Measurements from ENCODE around the gene MMP23B.
A peak's percentile ranks its signal among the peaks of the same experiment; 100 is the strongest.

The MMP23B gene

DNA sequence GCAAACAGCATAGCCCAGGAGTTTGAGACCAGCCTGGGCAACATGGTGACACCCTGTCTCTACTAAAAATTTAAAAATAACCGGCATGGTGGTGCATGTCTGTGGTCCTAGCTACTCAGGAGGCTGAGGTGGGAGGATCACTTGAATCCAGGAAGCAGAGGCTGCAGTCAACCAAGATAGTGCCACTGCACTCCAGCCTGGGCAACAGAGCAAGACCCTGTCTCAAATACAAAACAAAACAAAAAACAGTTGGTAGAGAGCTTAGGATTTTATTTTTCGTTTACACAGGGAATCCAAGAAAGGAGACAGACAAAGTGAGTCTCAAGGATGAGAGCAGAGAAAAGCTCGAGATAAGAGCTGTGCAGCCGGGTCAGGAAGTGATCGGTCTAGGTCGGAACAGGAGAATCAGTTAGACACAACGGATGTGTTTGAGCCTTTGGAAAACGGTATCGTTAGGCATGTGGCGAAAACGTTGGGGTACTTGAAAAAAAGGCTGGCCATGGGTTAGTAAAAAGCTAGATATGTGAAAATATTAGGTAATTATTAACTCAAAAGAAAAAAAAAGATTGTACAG, 18.4 kb upstream of the MMP23B start:
- ATAC-seq (no peak), DNase-seq (ENCODE audit: low spot score in 2 of 2) (no peak)
- Mint-ChIP-seq H3K36me3 (peaks cover 36% of the 10 kb centered on the region), H3K4me3 (peak overlapping the region; percentile 97), H3K27ac (peak overlapping the region; percentile 97), H3K9me3 (no peaks in the 10 kb centered on the region), H3K4me1 (peaks cover 19% of the 10 kb centered on the region)

DNA sequence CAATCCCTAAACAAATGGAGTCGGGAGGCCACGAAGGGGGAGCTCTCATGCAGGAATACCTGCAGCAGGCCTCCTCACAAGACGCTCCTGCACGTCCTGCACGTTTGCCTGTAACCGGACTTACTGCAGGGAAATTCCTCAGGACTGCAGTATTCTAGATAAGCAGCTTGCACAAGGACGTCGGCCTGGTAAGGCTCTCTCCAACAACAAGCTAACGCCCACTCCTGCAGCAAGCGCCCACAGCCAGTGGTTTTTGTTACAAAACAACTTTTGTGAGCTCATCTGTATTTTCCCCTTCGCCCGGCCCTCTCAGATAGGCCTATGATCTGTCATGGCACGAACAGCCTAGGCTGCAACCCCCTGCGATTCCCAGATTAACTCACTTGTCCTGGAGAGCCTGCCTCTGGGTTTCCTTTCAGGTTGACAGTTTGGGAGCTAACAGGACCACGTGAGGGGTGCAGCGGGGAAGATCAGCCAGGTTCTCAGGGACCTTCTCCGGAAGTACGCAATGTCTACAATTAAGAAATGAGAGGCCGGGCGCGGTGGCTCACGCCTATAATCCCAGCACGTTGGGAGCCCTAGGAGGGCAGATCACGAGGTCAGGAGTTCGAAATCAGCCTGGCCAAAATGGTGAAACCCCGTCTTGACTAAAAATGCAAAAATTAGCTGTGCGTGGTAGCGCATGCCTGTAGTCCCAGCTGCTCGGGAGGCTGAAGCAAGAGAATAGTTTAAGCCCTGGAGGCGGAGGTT, 17.6 kb upstream of the MMP23B start:
- H3K4me1 Mint-ChIP-seq, result peaks cover 19% of the 10 kb centered on the region
- peak overlapping the region; percentile 97 for H3K4me3 Mint-ChIP-seq
- peak overlapping the region; percentile 97 for H3K27ac Mint-ChIP-seq
- peak; percentile 14 for ATAC-seq
- H3K36me3 Mint-ChIP-seq, result peaks cover 36% of the 10 kb centered on the region
- no peaks in the 10 kb centered on the region for H3K9me3 Mint-ChIP-seq
- peak in 1 of 2 donors; percentile 67 for DNase-seq (ENCODE audit: low spot score in 2 of 2)

DNA sequence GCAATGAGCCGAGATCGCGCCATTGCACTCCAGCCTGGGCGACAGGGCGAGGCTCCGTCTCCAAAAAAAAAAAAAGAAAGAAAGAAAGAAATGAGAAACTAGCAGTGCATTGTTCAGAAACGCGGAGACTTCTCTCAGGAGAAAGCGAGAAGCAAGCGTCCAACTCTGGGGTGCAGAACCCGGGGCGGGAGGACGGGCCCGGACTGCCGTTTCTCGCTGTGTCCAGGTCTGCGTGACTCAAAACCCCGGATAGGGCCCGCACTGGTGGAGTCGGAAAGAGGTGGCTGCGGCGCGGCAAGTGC, 17.1 kb upstream of the MMP23B start:
- Mint-ChIP-seq H3K4me3 (peak overlapping the region; percentile 97), H3K9me3 (no peaks in the 10 kb centered on the region), H3K36me3 (peaks cover 36% of the 10 kb centered on the region), H3K4me1 (peaks cover 19% of the 10 kb centered on the region), H3K27ac (peak overlapping the region; percentile 97)
- no peak for DNase-seq (ENCODE audit: low spot score in 2 of 2)
- no peak for ATAC-seq

DNA sequence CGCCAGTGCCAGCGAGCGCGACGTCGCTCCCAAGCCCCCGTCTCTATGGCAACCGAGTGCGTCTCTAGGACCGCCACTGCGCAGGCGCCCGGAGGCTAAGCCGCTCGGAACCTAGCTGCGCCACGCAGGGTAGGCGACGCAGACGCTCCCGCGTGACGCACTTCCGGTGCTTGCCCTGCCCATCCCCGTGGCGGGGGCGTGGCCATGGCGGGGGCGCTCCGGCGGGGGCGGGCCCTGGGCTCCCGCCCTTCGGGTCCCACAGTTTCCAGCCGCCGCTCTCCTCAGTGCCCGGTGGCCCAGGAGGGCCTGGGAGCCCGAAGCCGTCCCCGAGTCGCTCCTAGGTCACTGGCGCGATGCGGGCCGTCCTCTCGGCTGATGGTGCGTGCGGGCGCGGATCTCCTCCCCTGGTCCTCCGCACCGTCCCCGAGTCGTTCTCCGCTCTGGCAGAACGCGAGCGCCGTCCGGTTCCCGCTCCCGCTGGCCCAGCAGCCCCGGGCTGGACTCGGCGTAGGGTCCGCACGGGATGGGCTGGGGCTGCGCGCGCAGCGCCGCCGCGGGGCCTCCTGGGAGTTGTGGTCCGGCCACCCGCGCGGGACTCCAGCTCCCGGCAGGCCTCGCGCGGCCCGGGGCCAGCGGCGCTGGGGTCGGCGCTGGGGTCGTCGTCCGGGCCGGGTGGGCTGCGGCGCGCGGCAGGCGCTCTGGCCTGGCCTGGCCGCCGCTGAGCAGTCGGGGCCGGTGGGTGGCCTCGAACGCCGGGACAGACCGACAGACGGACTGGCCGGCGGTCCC, 16.5 kb upstream of the MMP23B start, which contains the start of gene MIB2:
Gene MIB2, plus strand, starts transcription at position 245 of the 789 bp plus-strand sequence. CDS start 7,953 bp downstream, outside the sequence.
- Mint-ChIP-seq H3K27ac (peak within 1 kb of the TSS; percentile 97), H3K4me1 (peaks cover 19% of the 10 kb centered on the region), H3K4me3 (peak within 1 kb of the TSS; percentile 97), H3K36me3 (peaks cover 36% of the 10 kb centered on the region), H3K9me3 (no peaks in the 10 kb centered on the region)
- DNase-seq (ENCODE audit: low spot score in 2 of 2) (peak; percentile 98 to 99), ATAC-seq (peak; percentile 90)

DNA sequence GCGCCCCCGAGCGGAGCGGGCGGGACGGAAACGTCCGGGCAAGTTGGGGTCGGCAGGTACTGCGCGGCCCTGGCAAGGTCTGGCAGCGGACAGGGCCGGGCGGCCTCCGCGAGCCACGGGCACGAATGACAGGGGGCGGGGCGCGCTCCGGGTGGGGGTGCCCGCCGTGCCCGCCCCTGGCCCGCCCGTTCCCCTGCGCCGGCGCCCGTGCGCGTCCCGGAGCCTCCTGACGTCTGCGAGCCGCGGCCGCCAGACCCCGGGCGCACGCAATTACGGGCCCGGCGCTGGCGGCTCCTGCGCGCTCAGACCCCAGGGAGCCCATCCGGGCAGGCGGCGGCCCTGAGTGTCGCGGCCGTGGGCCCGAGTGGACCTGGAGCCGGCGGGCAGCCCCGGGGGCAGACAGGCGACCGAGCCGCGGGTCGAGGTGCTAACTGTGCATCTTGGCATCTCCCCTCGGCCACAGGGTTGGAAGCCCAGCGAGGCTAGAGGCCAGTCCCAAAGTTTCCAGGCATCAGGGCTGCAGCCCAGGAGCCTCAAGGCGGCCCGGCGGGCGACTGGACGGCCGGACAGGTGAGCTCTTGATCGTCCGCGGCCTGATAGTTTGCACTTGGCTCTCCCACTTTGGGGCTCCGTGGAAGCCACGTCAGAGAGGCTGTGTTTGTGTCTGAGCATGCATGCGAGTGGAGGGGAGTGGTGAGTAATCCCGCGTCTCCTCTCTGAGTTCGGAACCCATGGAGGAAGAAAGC, 15.8 kb upstream of the MMP23B start:
- DNase-seq (ENCODE audit: low spot score in 2 of 2), result no peak
- Mint-ChIP-seq H3K36me3 (peaks cover 36% of the 10 kb centered on the region), H3K4me3 (peak overlapping the region; percentile 97), H3K4me1 (peaks cover 19% of the 10 kb centered on the region), H3K27ac (no peak overlapping the region), H3K9me3 (no peaks in the 10 kb centered on the region)
- peak; percentile 28 for ATAC-seq

DNA sequence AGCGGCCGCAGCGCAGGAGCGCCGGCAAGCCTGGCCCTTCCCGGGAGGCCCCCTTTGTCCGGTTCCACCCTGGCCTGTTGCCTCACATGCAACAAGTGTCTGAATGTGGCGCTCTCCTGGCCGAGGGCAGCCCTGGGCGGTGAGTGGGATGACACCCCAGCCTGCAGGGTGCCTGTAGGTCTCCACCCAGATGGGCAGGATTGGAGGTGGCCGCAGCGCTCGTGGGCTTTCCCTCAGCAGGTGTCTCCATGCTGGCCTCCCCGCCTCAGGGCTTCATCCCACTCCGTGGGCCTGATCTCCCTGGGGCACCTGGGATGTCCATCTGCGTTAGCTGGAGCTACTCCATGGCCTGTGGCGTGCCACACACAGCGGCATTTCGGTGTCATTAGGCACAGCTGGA, 15.1 kb upstream of the MMP23B start:
- Mint-ChIP-seq H3K9me3 (no peaks in the 10 kb centered on the region), H3K4me1 (peaks cover 19% of the 10 kb centered on the region), H3K36me3 (peaks cover 36% of the 10 kb centered on the region), H3K27ac (no peak overlapping the region), H3K4me3 (peak overlapping the region; percentile 66)
- DNase-seq (ENCODE audit: low spot score in 2 of 2) (no peak), ATAC-seq (no peak)

DNA sequence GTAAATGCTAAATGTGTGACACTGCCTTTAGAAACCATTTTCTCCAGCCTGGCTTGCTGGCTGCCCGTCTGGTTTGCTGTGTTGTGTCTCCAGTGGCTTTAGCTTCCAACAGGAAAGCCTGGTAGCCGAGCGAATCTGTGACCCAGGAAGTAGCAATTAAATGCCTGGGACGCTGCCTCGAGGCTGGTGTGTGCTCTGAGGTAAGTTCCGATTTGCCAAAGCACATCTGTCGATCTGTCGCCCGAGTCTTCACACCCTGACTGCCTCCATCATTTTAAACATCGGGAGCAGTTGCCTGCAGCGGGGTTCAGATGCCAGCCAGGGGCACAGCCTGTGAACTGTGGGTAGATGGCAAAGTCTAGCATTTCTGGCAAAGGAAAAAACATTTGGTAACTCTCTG, 14.5 kb upstream of the MMP23B start:
- H3K4me1 Mint-ChIP-seq, result peaks cover 19% of the 10 kb centered on the region
- peaks cover 36% of the 10 kb centered on the region for H3K36me3 Mint-ChIP-seq
- H3K9me3 Mint-ChIP-seq, result no peaks in the 10 kb centered on the region
- ATAC-seq, result no peak
- peak overlapping the region; percentile 66 for H3K4me3 Mint-ChIP-seq
- DNase-seq (ENCODE audit: low spot score in 2 of 2), result no peak
- no peak overlapping the region for H3K27ac Mint-ChIP-seq

DNA sequence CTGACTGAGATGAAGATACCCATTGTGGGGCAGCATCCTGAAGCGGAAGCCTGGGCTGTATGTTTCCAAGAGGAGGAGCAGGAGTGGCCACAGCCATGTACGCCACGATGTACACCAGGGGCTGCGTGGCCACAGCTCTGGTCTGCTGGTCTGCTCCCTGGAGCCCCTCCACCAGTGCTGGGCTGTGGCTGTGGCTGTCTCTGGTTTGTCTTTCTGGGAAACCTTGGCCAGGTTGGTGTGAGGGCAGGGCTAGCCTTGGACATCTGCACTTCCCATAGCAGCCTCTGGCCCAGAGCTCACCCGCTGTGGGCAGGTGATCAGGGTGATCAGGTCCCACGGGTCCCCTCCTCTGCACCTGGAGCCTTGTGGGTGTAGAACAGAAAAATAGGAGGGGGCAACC, 14.0 kb upstream of the MMP23B start:
- peaks cover 36% of the 10 kb centered on the region for H3K36me3 Mint-ChIP-seq
- H3K9me3 Mint-ChIP-seq, result no peaks in the 10 kb centered on the region
- H3K27ac Mint-ChIP-seq, result peak overlapping the region; percentile 63
- ATAC-seq, result no peak
- peaks cover 19% of the 10 kb centered on the region for H3K4me1 Mint-ChIP-seq
- DNase-seq (ENCODE audit: low spot score in 2 of 2), result no peak
- peak overlapping the region; percentile 66 for H3K4me3 Mint-ChIP-seq

DNA sequence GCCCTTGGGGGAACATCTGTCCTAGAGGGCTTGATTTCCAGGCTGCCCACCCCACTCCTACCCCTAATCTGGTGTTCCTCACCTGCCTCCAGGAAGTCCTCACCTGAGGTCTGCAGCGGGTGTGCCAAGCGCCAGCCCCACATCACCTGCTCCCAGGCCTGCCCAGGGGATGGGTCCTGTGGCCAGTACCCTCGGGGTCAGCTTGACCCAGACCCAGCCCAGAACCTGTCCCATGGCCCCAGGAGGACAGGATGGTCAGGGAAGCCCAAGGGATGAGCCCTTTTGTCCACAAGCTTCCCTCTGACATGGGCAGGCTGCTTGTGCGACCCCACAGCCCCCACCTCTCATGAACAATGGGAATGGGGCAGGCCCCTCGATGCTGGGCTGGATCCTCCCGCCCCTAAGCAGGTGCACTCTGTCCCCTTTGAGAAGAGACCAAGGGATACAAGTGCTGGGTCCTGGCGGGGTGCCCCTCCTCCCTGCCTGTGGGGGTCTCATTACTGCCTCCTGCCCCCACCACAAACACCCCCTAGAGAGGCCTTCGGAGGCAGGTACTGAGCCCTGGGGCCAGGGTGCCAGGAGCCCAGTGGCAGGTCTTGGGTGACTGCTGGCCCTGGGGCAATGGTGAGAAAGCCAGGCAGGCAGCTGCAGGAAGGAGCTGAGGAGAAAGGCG, 13.4 kb upstream of the MMP23B start:
- peak overlapping the region; percentile 63 for H3K27ac Mint-ChIP-seq
- H3K9me3 Mint-ChIP-seq, result no peaks in the 10 kb centered on the region
- ATAC-seq (no peak), DNase-seq (ENCODE audit: low spot score in 2 of 2) (no peak)
- H3K4me3 Mint-ChIP-seq, result no peak overlapping the region
- peaks cover 36% of the 10 kb centered on the region for H3K36me3 Mint-ChIP-seq
- peaks cover 16% of the 10 kb centered on the region for H3K4me1 Mint-ChIP-seq

DNA sequence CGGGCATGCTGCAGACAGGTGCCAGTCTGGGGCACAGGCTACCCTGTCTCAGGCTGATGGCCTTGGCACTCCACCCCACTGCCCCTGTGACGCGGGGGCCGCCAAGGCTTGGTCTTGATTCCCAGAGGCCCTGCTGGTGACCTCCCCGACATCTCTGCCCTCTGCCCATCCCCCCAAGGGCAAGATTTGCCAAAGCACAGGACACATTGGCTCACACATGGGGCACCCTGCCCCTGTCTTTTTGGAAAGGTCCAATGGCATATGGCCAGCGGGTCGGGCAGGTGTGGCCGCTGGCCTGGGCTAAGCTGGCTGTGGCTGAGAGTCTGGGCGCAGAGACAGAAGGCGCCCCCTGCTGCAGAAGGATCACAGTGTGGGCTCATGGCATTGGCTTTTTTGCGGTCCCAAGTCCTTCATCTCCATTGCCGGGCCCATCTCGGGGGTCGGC, 12.0 kb upstream of the MMP23B start:
- ATAC-seq (no peak), DNase-seq (ENCODE audit: low spot score in 2 of 2) (no peak)
- H3K4me1 Mint-ChIP-seq, result peaks cover 7% of the 10 kb centered on the region
- no peak overlapping the region for H3K4me3 Mint-ChIP-seq
- no peak overlapping the region for H3K27ac Mint-ChIP-seq
- no peaks in the 10 kb centered on the region for H3K9me3 Mint-ChIP-seq
- H3K36me3 Mint-ChIP-seq, result peaks cover 24% of the 10 kb centered on the region

DNA sequence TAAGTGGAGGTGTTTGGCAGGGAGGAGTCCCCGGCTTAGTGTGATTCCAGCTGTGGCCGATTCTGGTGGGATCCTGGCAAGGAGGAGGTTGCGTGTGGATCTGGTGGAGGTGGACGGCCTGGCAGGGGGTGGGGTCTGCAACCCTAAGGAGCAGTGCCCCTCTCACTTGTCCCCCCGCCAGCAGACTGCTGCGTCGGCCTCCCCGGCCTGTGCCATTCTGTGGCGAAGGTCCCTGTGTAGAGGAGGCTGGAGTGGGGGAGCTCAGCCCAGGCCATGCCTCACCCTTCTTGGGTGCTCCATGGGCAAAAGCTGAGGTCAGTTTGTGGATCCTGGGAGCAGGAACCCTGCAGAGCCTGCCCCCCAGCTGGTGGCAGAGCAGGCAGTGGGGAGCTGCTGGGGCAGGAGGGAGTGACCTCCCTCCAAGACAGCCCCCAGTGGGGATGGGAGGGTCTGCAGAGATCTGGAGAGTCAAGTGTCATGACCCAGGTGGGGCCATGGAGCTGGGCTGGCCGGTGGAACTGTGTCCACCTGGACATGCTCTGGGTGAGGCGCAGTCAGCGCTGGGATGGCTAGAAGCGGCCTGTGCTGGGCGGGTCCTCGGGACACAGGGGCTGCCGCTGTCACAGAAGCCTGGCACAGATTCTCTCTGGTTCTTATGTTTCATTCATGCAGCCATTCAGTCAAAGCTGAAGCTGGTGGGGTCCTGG, 11.4 kb upstream of the MMP23B start:
- DNase-seq (ENCODE audit: low spot score in 2 of 2) (no peak), ATAC-seq (no peak)
- Mint-ChIP-seq H3K4me3 (no peak overlapping the region), H3K36me3 (peaks cover 18% of the 10 kb centered on the region), H3K4me1 (peaks cover 6% of the 10 kb centered on the region), H3K9me3 (no peaks in the 10 kb centered on the region), H3K27ac (no peak overlapping the region)

DNA sequence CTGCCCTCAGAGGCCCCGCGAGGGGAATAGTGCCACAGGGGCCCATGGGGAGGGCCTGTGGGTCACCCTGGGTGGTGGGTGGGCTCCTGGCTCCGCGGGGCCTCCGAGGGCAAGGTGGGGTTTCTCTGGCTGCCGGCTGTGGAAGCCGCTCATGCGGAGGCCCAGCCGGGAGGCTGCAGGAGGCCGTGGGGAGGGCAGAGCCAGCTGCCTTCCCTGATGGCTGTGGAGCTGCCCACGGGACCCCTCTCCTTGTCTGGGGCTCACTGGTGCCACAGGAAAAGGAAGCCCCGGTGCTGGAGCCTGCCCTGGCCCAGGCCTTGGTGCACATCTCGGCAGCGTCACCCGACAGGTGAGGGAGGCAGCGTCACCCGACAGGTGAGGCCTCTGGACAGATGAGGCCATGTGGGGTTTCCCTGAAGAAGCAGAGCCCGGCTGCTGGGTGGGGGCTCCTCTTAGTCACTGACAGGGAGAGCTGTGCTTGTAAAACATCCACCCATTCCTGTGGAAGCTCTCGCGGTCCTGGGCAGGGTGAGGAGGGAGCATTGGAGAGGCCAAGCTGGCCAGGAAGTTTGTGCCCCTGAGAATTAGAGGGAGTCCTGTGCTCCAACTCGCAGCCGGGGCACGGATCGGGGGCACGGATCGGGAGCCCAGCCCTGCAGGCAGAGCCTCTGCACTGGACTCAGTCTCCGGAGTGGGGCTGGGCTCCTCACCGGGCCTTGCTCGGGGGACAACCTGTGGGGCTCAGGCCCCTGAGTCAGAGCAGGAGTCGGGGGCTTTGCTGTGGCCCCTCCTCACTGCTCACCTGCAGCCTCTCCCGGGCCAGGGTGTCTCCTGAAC, 10.6 kb upstream of the MMP23B start:
- DNase-seq (ENCODE audit: low spot score in 2 of 2), result no peak
- Mint-ChIP-seq H3K4me3 (no peak overlapping the region), H3K36me3 (peaks cover 17% of the 10 kb centered on the region), H3K9me3 (no peaks in the 10 kb centered on the region), H3K27ac (no peak overlapping the region), H3K4me1 (peaks cover 6% of the 10 kb centered on the region)
- no peak for ATAC-seq

DNA sequence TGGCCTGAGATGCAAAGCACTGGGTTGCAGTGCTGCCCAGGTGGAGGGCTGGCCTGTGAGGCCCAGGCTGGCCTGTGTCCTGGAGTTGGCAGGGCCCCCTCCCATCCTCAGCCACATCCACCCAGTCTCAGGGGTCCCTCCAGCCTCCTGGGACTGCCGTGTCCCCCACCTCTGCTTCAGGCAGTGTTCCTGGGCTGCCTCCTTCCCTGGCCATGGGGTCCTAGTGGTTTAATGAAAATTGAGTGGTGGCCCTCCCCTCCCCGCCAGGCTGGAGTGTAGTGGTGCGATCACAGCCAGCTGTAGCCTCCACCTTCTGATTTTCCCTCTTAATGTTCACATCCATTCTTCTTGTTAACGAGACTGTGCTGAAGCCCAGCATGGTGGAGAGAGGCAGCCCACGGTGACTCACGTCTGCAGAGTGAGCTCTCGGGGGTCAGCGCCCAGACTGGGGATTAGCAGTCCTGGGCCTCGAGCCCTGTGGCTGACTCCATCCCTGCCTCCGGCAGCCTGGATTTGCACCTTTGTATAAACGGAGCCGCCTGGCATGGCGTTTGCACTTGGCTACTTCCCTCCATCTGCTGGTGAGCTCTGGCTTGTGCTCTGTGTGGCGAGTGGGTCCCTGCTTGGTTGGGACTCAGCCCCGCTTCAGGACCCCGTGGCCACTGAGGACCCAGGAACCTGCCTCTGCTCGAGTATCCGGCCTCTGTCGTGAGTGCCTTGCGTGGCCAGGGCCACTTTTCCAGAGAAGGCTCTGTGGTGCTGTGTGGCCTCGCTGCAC, 9.8 kb upstream of the MMP23B start:
- Mint-ChIP-seq H3K4me1 (peaks cover 6% of the 10 kb centered on the region), H3K27ac (peak overlapping the region; percentile 17), H3K36me3 (peaks cover 8% of the 10 kb centered on the region), H3K9me3 (no peaks in the 10 kb centered on the region), H3K4me3 (no peak overlapping the region)
- ATAC-seq, result peak; percentile 4
- no peak for DNase-seq (ENCODE audit: low spot score in 2 of 2)

Measured in stimulated activated effector memory CD8-positive, alpha-beta T cell treated with anti-CD3 and anti-CD28 coated beads, Interleukin-12 subunit alpha, Interleukin-12 subunit beta, amount 100 ng/mL, for 72 hours (primary cell).